ENCODE results near the gene CACNA2D3. TPM values are rescaled to one million over a fixed set of nuclear protein-coding genes. Genes with fewer than 3 reads are reported as not detected.

CACNA2D3 gene
- total and polyA plus RNA-seq, 3 experiments from 2014 or later, result not detected

- Histone ChIP-seq H3K27me3 (ENCODE audit: insufficient read depth, low read length, poor library complexity, severe bottlenecking) (no peaks in the 10 kb centered on the region), H3K4me1 (ENCODE audit: insufficient read depth, low read length) (no peaks in the 10 kb centered on the region), H3K9me3 (ENCODE audit: low read length) (no peaks in the 10 kb centered on the region), H3K36me3 (ENCODE audit: insufficient read depth, low read length) (no peaks in the 10 kb centered on the region), H3K4me3 (ENCODE audit: low read length) (no peak overlapping the region), H3K27ac (ENCODE audit: low read depth, low read length) (no peak overlapping the region)
- ChIA-PET CTCF (no interaction called here), POLR2A (no interaction called here)
- no peaks in the 10 kb centered on the region for H3K36me3 Mint-ChIP-seq
- H3K27me3 Mint-ChIP-seq, result peaks cover 0 to 2% of the 10 kb centered on the region in 2 donors
- peaks cover 0 to 29% (median 9%) of the 10 kb centered on the region in 5 donors for H3K9me3 Mint-ChIP-seq
- H3K4me1 Mint-ChIP-seq, result no peaks in the 10 kb centered on the region
- DNase-seq, result no peak
- no peak overlapping the region for H3K27ac Mint-ChIP-seq
- H3K4me3 Mint-ChIP-seq, result no peak overlapping the region
Measured at GRCh38 chr3:54476891-54477290, 354.5 kb downstream of the CACNA2D3 start.

GRCh38 chr3:54481606-54482365 is 359.4 kb downstream of the CACNA2D3 start:
- ChIA-PET CTCF (no interaction called here), POLR2A (no interaction called here)
- no peak for DNase-seq
- no peaks in the 10 kb centered on the region for H3K27me3 ChIP-seq (ENCODE audit: insufficient read depth, low read length, poor library complexity, severe bottlenecking)
- H3K9me3 ChIP-seq (ENCODE audit: low read length), result no peaks in the 10 kb centered on the region
- no peak overlapping the region for H3K4me3 Mint-ChIP-seq
- H3K4me1 Mint-ChIP-seq, result no peaks in the 10 kb centered on the region
- no peaks in the 10 kb centered on the region for H3K36me3 ChIP-seq (ENCODE audit: insufficient read depth, low read length)
- H3K27ac Mint-ChIP-seq, result no peak overlapping the region
- H3K4me1 ChIP-seq (ENCODE audit: insufficient read depth, low read length), result no peaks in the 10 kb centered on the region
- H3K4me3 ChIP-seq (ENCODE audit: low read length), result no peak overlapping the region
- H3K9me3 Mint-ChIP-seq, result peaks cover under 1 to 10% (median 3%) of the 10 kb centered on the region in 5 donors
- H3K27ac ChIP-seq (ENCODE audit: low read depth, low read length), result no peak overlapping the region
- H3K27me3 Mint-ChIP-seq, result peaks cover 0 to 2% of the 10 kb centered on the region in 2 donors
- H3K36me3 Mint-ChIP-seq, result no peaks in the 10 kb centered on the region

DNA sequence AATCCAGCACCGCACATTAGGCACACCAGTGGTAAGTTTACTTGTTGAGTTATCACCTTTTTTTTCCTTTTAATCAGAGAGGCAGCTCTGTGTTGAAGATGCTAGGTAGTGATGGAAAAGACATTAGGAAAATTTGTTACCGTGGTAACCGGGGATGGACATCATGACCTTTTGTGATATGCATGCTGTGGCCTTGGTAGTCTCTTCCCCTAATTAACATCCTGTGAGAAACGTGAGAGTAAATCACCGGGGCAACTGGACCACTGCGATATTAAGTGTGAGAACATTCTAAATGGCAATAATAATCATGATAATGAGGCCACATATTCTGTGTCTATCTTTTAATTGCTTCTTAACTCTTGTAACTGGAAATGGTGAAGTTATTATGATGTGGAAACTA is 362.0 kb downstream of the CACNA2D3 start:
- H3K36me3 Mint-ChIP-seq, result no peaks in the 10 kb centered on the region
- H3K27me3 Mint-ChIP-seq, result peaks cover 0 to 3% of the 10 kb centered on the region in 2 donors
- no peak overlapping the region for H3K4me3 Mint-ChIP-seq
- H3K4me1 Mint-ChIP-seq, result no peaks in the 10 kb centered on the region
- no peak for DNase-seq
- ChIA-PET POLR2A (no interaction called here), CTCF (no interaction called here)
- Histone ChIP-seq H3K27me3 (ENCODE audit: insufficient read depth, low read length, poor library complexity, severe bottlenecking) (no peaks in the 10 kb centered on the region), H3K4me1 (ENCODE audit: insufficient read depth, low read length) (no peaks in the 10 kb centered on the region), H3K4me3 (ENCODE audit: low read length) (no peak overlapping the region), H3K27ac (ENCODE audit: low read depth, low read length) (no peak overlapping the region), H3K36me3 (ENCODE audit: insufficient read depth, low read length) (no peaks in the 10 kb centered on the region), H3K9me3 (ENCODE audit: low read length) (no peaks in the 10 kb centered on the region)
- H3K9me3 Mint-ChIP-seq, result peaks cover 0 to 5% (median 2%) of the 10 kb centered on the region in 5 donors
- H3K27ac Mint-ChIP-seq, result no peak overlapping the region

DNA sequence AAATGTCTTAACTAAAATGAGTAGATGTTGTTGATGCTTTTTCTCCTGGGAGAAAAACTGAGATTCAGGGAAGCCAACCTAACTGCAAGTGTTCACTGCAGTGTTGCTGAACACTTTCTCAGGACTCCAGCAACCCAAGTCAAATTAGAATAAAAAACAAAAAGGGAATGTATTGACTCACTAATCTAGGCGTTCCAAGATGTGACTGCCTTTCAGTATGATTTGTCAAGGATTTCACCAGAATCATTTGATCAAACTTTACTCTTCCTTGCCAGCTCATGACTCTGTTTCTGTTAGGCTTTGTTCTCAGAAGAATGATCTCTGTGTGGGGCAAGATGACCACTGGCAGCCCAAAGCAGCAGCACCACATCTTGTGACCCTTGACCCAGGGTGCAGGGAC is 364.0 kb downstream of the CACNA2D3 start:
- Histone ChIP-seq H3K9me3 (ENCODE audit: low read length) (no peaks in the 10 kb centered on the region), H3K27ac (ENCODE audit: low read depth, low read length) (no peak overlapping the region), H3K4me3 (ENCODE audit: low read length) (no peak overlapping the region), H3K4me1 (ENCODE audit: insufficient read depth, low read length) (no peaks in the 10 kb centered on the region), H3K27me3 (ENCODE audit: insufficient read depth, low read length, poor library complexity, severe bottlenecking) (no peaks in the 10 kb centered on the region), H3K36me3 (ENCODE audit: insufficient read depth, low read length) (no peaks in the 10 kb centered on the region)
- CTCF ChIA-PET, result no interaction called here
- Mint-ChIP-seq H3K27me3 (peaks cover 0 to 1% of the 10 kb centered on the region in 2 donors), H3K36me3 (no peaks in the 10 kb centered on the region), H3K4me1 (no peaks in the 10 kb centered on the region), H3K4me3 (no peak overlapping the region), H3K27ac (no peak overlapping the region), H3K9me3 (peaks cover 0 to 9% (median 3%) of the 10 kb centered on the region in 5 donors)
- POLR2A ChIA-PET, result no interaction called here
- no peak for DNase-seq

DNA sequence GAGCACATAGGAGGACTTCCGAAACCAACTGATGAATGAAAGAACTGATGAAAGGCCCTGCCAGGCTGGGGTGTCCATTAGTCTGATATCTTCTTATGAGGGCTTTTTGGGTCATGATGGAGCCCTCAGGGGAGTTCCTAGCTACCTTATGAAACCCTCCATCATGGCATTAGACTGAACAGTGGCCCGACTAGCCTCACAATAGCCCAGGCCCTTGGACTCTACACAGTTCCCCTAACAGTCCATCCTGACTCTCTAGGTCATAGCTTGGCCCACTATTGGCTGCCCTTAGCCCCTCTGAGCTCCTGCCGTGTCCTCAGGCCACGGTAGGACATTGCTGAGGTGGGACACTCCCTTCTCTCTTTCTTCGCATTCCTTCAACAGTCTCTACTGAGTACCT is 365.9 kb downstream of the CACNA2D3 start:
- H3K27ac Mint-ChIP-seq, result no peak overlapping the region
- no peaks in the 10 kb centered on the region for H3K36me3 Mint-ChIP-seq
- H3K27me3 ChIP-seq (ENCODE audit: insufficient read depth, low read length, poor library complexity, severe bottlenecking), result no peaks in the 10 kb centered on the region
- ChIA-PET CTCF (no interaction called here), POLR2A (no interaction called here)
- no peaks in the 10 kb centered on the region for H3K4me1 ChIP-seq (ENCODE audit: insufficient read depth, low read length)
- H3K9me3 Mint-ChIP-seq, result peaks cover 0 to 11% (median 4%) of the 10 kb centered on the region in 5 donors
- peaks cover 0 to 1% of the 10 kb centered on the region in 2 donors for H3K27me3 Mint-ChIP-seq
- H3K36me3 ChIP-seq (ENCODE audit: insufficient read depth, low read length), result no peaks in the 10 kb centered on the region
- DNase-seq, result no peak
- H3K4me3 ChIP-seq (ENCODE audit: low read length), result no peak overlapping the region
- H3K4me3 Mint-ChIP-seq, result no peak overlapping the region
- H3K9me3 ChIP-seq (ENCODE audit: low read length), result no peaks in the 10 kb centered on the region
- no peaks in the 10 kb centered on the region for H3K4me1 Mint-ChIP-seq
- H3K27ac ChIP-seq (ENCODE audit: low read depth, low read length), result no peak overlapping the region

DNA sequence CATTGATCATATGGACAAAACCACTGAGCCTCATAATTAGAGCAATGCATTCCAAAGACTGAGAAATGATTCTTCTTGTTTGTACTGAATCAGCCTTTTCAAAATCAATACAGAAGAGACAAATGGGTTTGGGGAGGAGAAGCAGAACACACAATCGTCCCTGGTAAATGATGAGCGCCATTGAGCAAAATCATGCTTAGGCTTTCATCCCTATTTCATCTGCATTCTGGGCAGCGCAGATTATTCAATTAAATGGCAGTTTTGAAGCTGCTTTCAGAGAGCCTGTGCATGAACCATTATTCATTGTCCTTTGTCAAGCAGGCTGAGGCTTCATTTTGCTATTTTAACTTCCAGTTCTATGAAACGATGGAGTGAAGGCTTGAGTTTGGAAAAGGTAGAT is 371.9 kb downstream of the CACNA2D3 start:
- H3K4me1 Mint-ChIP-seq, result no peaks in the 10 kb centered on the region
- CTCF ChIA-PET, result no interaction called here
- no peaks in the 10 kb centered on the region for H3K27me3 ChIP-seq (ENCODE audit: insufficient read depth, low read length, poor library complexity, severe bottlenecking)
- H3K9me3 Mint-ChIP-seq, result peaks cover 5 to 21% (median 15%) of the 10 kb centered on the region in 5 donors
- H3K27ac ChIP-seq (ENCODE audit: low read depth, low read length), result no peak overlapping the region
- no peaks in the 10 kb centered on the region for H3K4me1 ChIP-seq (ENCODE audit: insufficient read depth, low read length)
- H3K36me3 Mint-ChIP-seq, result no peaks in the 10 kb centered on the region
- H3K4me3 Mint-ChIP-seq, result no peak overlapping the region
- no peak overlapping the region for H3K4me3 ChIP-seq (ENCODE audit: low read length)
- H3K27me3 Mint-ChIP-seq, result no peaks in the 10 kb centered on the region
- H3K27ac Mint-ChIP-seq, result no peak overlapping the region
- H3K36me3 ChIP-seq (ENCODE audit: insufficient read depth, low read length), result no peaks in the 10 kb centered on the region
- POLR2A ChIA-PET, result no interaction called here
- DNase-seq, result no peak
- no peaks in the 10 kb centered on the region for H3K9me3 ChIP-seq (ENCODE audit: low read length)

DNA sequence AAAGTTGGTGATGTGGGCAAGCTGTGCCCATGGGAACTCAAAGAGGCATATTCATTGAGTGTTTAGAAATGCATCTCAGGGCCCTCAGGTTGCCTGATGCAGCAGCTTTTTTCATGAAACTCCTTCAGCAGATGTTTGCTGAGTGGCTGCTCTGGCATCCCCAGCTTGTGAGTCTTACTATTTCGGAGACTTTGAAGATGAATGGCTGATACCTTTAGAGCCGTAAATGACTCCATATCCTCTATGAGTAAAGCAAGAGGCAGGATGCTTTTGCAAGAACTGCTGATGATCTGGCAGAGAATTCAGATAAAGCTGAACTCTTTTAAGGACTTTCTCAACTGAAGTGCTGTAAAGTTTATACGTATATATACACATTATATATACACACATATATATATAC is 384.3 kb downstream of the CACNA2D3 start:
- H3K4me1 ChIP-seq (ENCODE audit: insufficient read depth, low read length), result no peaks in the 10 kb centered on the region
- H3K9me3 ChIP-seq (ENCODE audit: low read length), result no peaks in the 10 kb centered on the region
- POLR2A ChIA-PET, result no interaction called here
- no peaks in the 10 kb centered on the region for H3K27me3 ChIP-seq (ENCODE audit: insufficient read depth, low read length, poor library complexity, severe bottlenecking)
- Mint-ChIP-seq H3K4me3 (no peak overlapping the region), H3K9me3 (peaks cover 0 to 15% (median 3%) of the 10 kb centered on the region in 5 donors), H3K4me1 (no peaks in the 10 kb centered on the region), H3K27ac (no peak overlapping the region), H3K27me3 (peaks cover 0 to 6% of the 10 kb centered on the region in 2 donors), H3K36me3 (no peaks in the 10 kb centered on the region)
- H3K36me3 ChIP-seq (ENCODE audit: insufficient read depth, low read length), result no peaks in the 10 kb centered on the region
- CTCF ChIA-PET, result no interaction called here
- DNase-seq, result no peak
- no peak overlapping the region for H3K27ac ChIP-seq (ENCODE audit: low read depth, low read length)
- H3K4me3 ChIP-seq (ENCODE audit: low read length), result no peak overlapping the region

- POLR2A ChIA-PET, result no interaction called here
- peaks cover 0 to 4% of the 10 kb centered on the region in 2 donors for H3K27me3 Mint-ChIP-seq
Measured at GRCh38 chr3:54507876-54508460, 385.6 kb downstream of the CACNA2D3 start.

More at GRCh38 chr3:54507876-54508460, 385.6 kb downstream of the CACNA2D3 start:
- Histone ChIP-seq H3K4me1 (ENCODE audit: insufficient read depth, low read length) (no peaks in the 10 kb centered on the region), H3K36me3 (ENCODE audit: insufficient read depth, low read length) (no peaks in the 10 kb centered on the region), H3K9me3 (ENCODE audit: low read length) (no peaks in the 10 kb centered on the region), H3K27me3 (ENCODE audit: insufficient read depth, low read length, poor library complexity, severe bottlenecking) (no peaks in the 10 kb centered on the region), H3K4me3 (ENCODE audit: low read length) (no peak overlapping the region), H3K27ac (ENCODE audit: low read depth, low read length) (no peak overlapping the region)
- no peak overlapping the region for H3K4me3 Mint-ChIP-seq
- no peaks in the 10 kb centered on the region for H3K4me1 Mint-ChIP-seq
- no peak overlapping the region for H3K27ac Mint-ChIP-seq
- peaks cover 0 to 13% (median 4%) of the 10 kb centered on the region in 5 donors for H3K9me3 Mint-ChIP-seq
- no peaks in the 10 kb centered on the region for H3K36me3 Mint-ChIP-seq
- CTCF ChIA-PET, result no interaction called here
- DNase-seq, result no peak

Data from CD8-positive, alpha-beta memory T cell (primary cell).